Suprapubic skin (tissue), 4 donors: ENCODE results near the gene ARHGAP12.

ENCODE experiments used
- CTCF ChIP-seq, 2 donors: fragments of 200-600 bp in 1 of 2; fragments of 450-650 bp in 1 of 2; sonication (generic) in 1 of 2; IDR thresholded peaks; one replicate each; pipeline ENCODE4 v1.5.1; 2016 to 2019; ENCODE audit warnings: antibody characterized with exemption in 2 of 2, mild to moderate bottlenecking in 1 of 2, moderate library complexity in 1 of 2
- EP300 ChIP-seq: sonication (generic); formaldehyde crosslinking; IDR thresholded peaks from one replicate; pipeline ENCODE4 v1.6.1; 2017; ENCODE audit warnings: antibody characterized with exemption
- POLR2A ChIP-seq, 2 donors: fragments of 450-650 bp; IDR thresholded peaks; one replicate each; pipeline ENCODE4 v1.6.1; 2017; ENCODE audit warnings: antibody characterized with exemption in 2 of 2, mild to moderate bottlenecking in 2 of 2, moderate library complexity in 2 of 2
- POLR2AphosphoS5 ChIP-seq, 3 donors: sonication (generic); formaldehyde crosslinking; IDR thresholded peaks; one replicate each; pipeline ENCODE4 v1.6.1; 2017; ENCODE audit warnings: antibody characterized with exemption in 3 of 3

GRCh38 chr10:31940839-31941653 is 12.4 kb upstream of the ARHGAP12 start:
- TF ChIP-seq CTCF (IDR thresholded peaks at IDR 0.05) (no peak), EP300 (no peak), POLR2A (IDR thresholded peaks at IDR 0.05) (no peak), POLR2AphosphoS5 (IDR thresholded peaks at IDR 0.05) (peak; percentile 24 to 74 (median 52))
